Erythroblast (primary cell): ENCODE data around the gene ITPRIPL2.

Experiments
- DNase-seq, 2 experiments: peaks; one replicate each; lab custom pipeline; 2025; lab: John Stamatoyannopoulos, UW
- GATA1 ChIP-seq: IDR thresholded peaks from 2 replicates; pipeline ENCODE4 v1.6.1; 2011; ENCODE audit warnings: low read depth, mild to moderate bottlenecking, control low read depth, low read length, moderate library complexity
- POLR2A ChIP-seq: IDR thresholded peaks from 2 replicates; pipeline ENCODE4 v1.6.1; 2011; ENCODE audit warnings: mild to moderate bottlenecking, low read length

The ITPRIPL2 gene

GRCh38 chr16:19123535-19124178 is 9.9 kb downstream of the ITPRIPL2 start:
- no peak for DNase-seq
- TF ChIP-seq GATA1 = no peak
- no peak for TF ChIP-seq POLR2A

GRCh38 chr16:19126300-19126699 is 12.5 kb downstream of the ITPRIPL2 start:
- no peak for DNase-seq
- TF ChIP-seq POLR2A (no peak), GATA1 (no peak)

GRCh38 chr16:19127205-19127604 is 13.4 kb downstream of the ITPRIPL2 start:
- TF ChIP-seq GATA1 (no peak), POLR2A (no peak)
- no peak for DNase-seq

- DNase-seq = no peak
These were observed 13.9 kb downstream of the ITPRIPL2 start for GRCh38 chr16:19127674-19128131.

GRCh38 chr16:19128454-19129200 is 14.9 kb downstream of the ITPRIPL2 start:
- TF ChIP-seq POLR2A = no peak
- TF ChIP-seq GATA1 = no peak
- DNase-seq = no peak

More at GRCh38 chr16:19127674-19128131, 13.9 kb downstream of the ITPRIPL2 start:
- TF ChIP-seq POLR2A (no peak), GATA1 (no peak)

GRCh38 chr16:19130385-19130784 is 16.6 kb downstream of the ITPRIPL2 start:
- no peak for TF ChIP-seq GATA1
- TF ChIP-seq POLR2A = no peak
- no peak for DNase-seq

GRCh38 chr16:19130852-19131824 is 17.4 kb downstream of the ITPRIPL2 start:
- no peak for DNase-seq
- TF ChIP-seq GATA1 (no peak), POLR2A (no peak)

- DNase-seq = no peak
- TF ChIP-seq POLR2A (no peak), GATA1 (no peak)
These were observed 18.1 kb downstream of the ITPRIPL2 start for GRCh38 chr16:19131825-19132218.

GRCh38 chr16:19132255-19132654 is 18.5 kb downstream of the ITPRIPL2 start:
- no peak for TF ChIP-seq POLR2A
- TF ChIP-seq GATA1 = no peak
- no peak for DNase-seq

GRCh38 chr16:19132898-19133297 is 19.1 kb downstream of the ITPRIPL2 start:
- TF ChIP-seq GATA1 (no peak), POLR2A (no peak)
- DNase-seq = no peak

- no peak for DNase-seq
- TF ChIP-seq POLR2A (no peak), GATA1 (no peak)
These were observed 19.8 kb downstream of the ITPRIPL2 start for GRCh38 chr16:19133600-19133999.

- TF ChIP-seq GATA1 (no peak), POLR2A (no peak)
- no peak for DNase-seq
These were observed 21.6 kb downstream of the ITPRIPL2 start for GRCh38 chr16:19135201-19135842.

GRCh38 chr16:19135896-19136438 is 22.2 kb downstream of the ITPRIPL2 start:
- TF ChIP-seq POLR2A (no peak), GATA1 (no peak)
- DNase-seq = no peak
